ENCODE results near the gene BRD1.

GRCh38 chr22:49726701-49727101, 101.0 kb downstream of the BRD1 start:
- TF ChIP-seq POLR2A (IDR thresholded peaks at IDR 0.05) = no peak
- TF ChIP-seq CTCF (IDR thresholded peaks at IDR 0.05) = no peak

Data from uterus (tissue), 2 donors.